SK-N-SH (cell line): ENCODE data around the gene SEL1L2. TPM values are rescaled to one million over a fixed set of nuclear protein-coding genes. Genes with fewer than 3 reads are reported as not detected.

ENCODE experiments used
- CTCF ChIA-PET: fragments of 300-600, 350-600 bp; formaldehyde crosslinking; extraction: SDS; loops from one replicate; lab custom pipeline; 2021; lab: Yijun Ruan, JAX
- POLR2A ChIA-PET: fragments of 350-600 bp; sonication (Branson Sonifier 250); formaldehyde crosslinking; extraction: SDS; loops from one replicate; lab custom pipeline; 2020; ENCODE audit warnings: antibody characterized with exemption, inconsistent platforms; lab: Yijun Ruan, JAX
- DNase-seq: peaks from one replicate; pipeline ENCODE4 v3.0.0; 2012
- H2AFZ ChIP-seq: fragments of 200-600 bp; sonication (generic); 2 replicates; pipeline ENCODE4 v1.8.1; 2016; ENCODE audit warnings: antibody characterized with exemption, mild to moderate bottlenecking, low read depth
- H3F3A ChIP-seq: fragments of 200-600 bp; sonication (generic); replicated peaks from 2 replicates; pipeline ENCODE3; 2016; ENCODE audit warnings: antibody characterized with exemption, mild to moderate bottlenecking; ENCODE audit not compliant: insufficient read depth
- H3K27ac ChIP-seq, 2 experiments: fragments of 200-500 bp in 1 of 2; fragments of 200-600 bp in 1 of 2; sonication (Bioruptor generic) in 1 of 2; sonication (generic), shearing (Covaris generic) in 1 of 2; 2 replicates each; pipeline versions ENCODE4 v1.5.1 to v1.6.1; 2014 to 2016; ENCODE audit warnings: low read depth in 2 of 2, inconsistent platforms in 1 of 2, low read length in 1 of 2, mild to moderate bottlenecking in 1 of 2, mixed read lengths in 1 of 2
- H3K27me3 ChIP-seq: fragments of 200-600 bp; sonication (generic), shearing (Covaris generic); 2 replicates; pipeline ENCODE4 v1.6.1; 2016; ENCODE audit warnings: mixed run types; ENCODE audit not compliant: insufficient read depth
- H3K36me3 ChIP-seq, 2 experiments: fragments of 200-500 bp in 1 of 2; fragments of 200-600 bp in 1 of 2; sonication (Bioruptor generic) in 1 of 2; sonication (generic) in 1 of 2; replicated peaks in 1 of 2; 2 replicates each; pipeline versions ENCODE3 to v1.5.1; 2014 to 2016; ENCODE audit warnings: low read length in 1 of 2, mild to moderate bottlenecking in 1 of 2; ENCODE audit not compliant: insufficient read depth in 2 of 2, control insufficient read depth in 1 of 2
- H3K4me1 ChIP-seq, 2 experiments: fragments of 200-500 bp in 1 of 2; fragments of 200-600 bp in 1 of 2; sonication (Bioruptor generic) in 1 of 2; sonication (generic), shearing (Covaris generic) in 1 of 2; 2 replicates each; pipeline versions ENCODE4 v1.5.1 to v1.6.1; 2014 to 2016; ENCODE audit warnings: low read depth in 1 of 2, low read length in 1 of 2, mixed run types in 1 of 2; ENCODE audit not compliant: insufficient read depth in 2 of 2, control insufficient read depth in 1 of 2
- H3K4me2 ChIP-seq: fragments of 200-600 bp; sonication (generic), shearing (Covaris generic); 2 replicates; pipeline ENCODE4 v1.6.1; 2017; ENCODE audit warnings: mixed run types
- H3K4me3 ChIP-seq, 2 experiments: fragments of 200-500 bp in 1 of 2; fragments of 200-600 bp in 1 of 2; sonication (Bioruptor generic) in 1 of 2; sonication (generic), shearing (Covaris generic) in 1 of 2; 2 replicates each; pipeline versions ENCODE4 v1.5.1 to v1.8.1; 2014 to 2016; ENCODE audit warnings: low read depth in 2 of 2, inconsistent platforms in 1 of 2, low read length in 1 of 2, mild to moderate bottlenecking in 1 of 2, mixed read lengths in 1 of 2, moderate library complexity in 1 of 2
- H3K79me2 ChIP-seq: fragments of 200-600 bp; sonication (generic); 2 replicates; pipeline ENCODE4 v1.8.1; 2017; ENCODE audit warnings: mild to moderate bottlenecking; ENCODE audit not compliant: insufficient read depth
- H3K9ac ChIP-seq: fragments of 200-600 bp; sonication (generic); 2 replicates; pipeline ENCODE4 v1.6.1; 2017; ENCODE audit warnings: mixed run types
- H3K9me2 ChIP-seq: fragments of 200-600 bp; sonication (generic); 2 replicates; pipeline ENCODE4 v1.6.1; 2017; ENCODE audit warnings: mixed run types
- H3K9me3 ChIP-seq: fragments of 200-600 bp; sonication (generic); 2 replicates; pipeline ENCODE4 v1.6.1; 2017; ENCODE audit warnings: mixed run types, mild to moderate bottlenecking, moderate library complexity
- H4K20me1 ChIP-seq: fragments of 200-600 bp; sonication (generic); 2 replicates; pipeline ENCODE4 v1.6.1; 2017; ENCODE audit warnings: mild to moderate bottlenecking, mixed run types; ENCODE audit not compliant: insufficient read depth
- FOSL2 ChIP-seq: IDR thresholded peaks from 2 replicates; pipeline ENCODE4 v1.4.0; 2012; ENCODE audit warnings: low read depth, mild to moderate bottlenecking, moderate library complexity, borderline replicate concordance
- FOXJ3 ChIP-seq: sonication (generic); formaldehyde crosslinking; IDR thresholded peaks from 2 replicates; pipeline ENCODE4 v1.5.1; 2020; ENCODE audit warnings: mild to moderate bottlenecking, missing genetic modification reagents
- FOXM1 ChIP-seq: IDR thresholded peaks from 2 replicates; pipeline ENCODE4 v1.4.0; 2012; ENCODE audit warnings: low read depth, mild to moderate bottlenecking
- JUND ChIP-seq: IDR thresholded peaks from 2 replicates; pipeline ENCODE4 v1.4.0; 2012
- MXI1 ChIP-seq: IDR thresholded peaks from 2 replicates; pipeline ENCODE4 v1.6.1; 2012; ENCODE audit warnings: mild to moderate bottlenecking, low read depth, low read length, improper control_type of control experiment
- NFIC ChIP-seq: IDR thresholded peaks from 2 replicates; pipeline ENCODE4 v1.4.0; 2012; ENCODE audit warnings: borderline replicate concordance
- NRF1 ChIP-seq: IDR thresholded peaks from 2 replicates; pipeline ENCODE4 v1.6.1; 2012; ENCODE audit warnings: low read depth, mild to moderate bottlenecking, low read length
- RAD21 ChIP-seq: IDR thresholded peaks from 2 replicates; pipeline ENCODE4 v1.6.1; 2012; ENCODE audit warnings: mild to moderate bottlenecking, low read length
- REST ChIP-seq: IDR thresholded peaks from 2 replicates; pipeline ENCODE4 v1.6.1; 2012; ENCODE audit warnings: mild to moderate bottlenecking, low read depth, low read length, moderate library complexity
- RFX5 ChIP-seq: IDR thresholded peaks from 2 replicates; pipeline ENCODE4 v1.6.1; 2012; ENCODE audit warnings: mild to moderate bottlenecking, improper control_type of control experiment, low read length
- RXRA ChIP-seq: IDR thresholded peaks from 2 replicates; pipeline ENCODE4 v1.4.0; 2012; ENCODE audit warnings: low read depth, mild to moderate bottlenecking, borderline replicate concordance
- YY1 ChIP-seq: IDR thresholded peaks from 2 replicates; pipeline ENCODE4 v1.4.0; 2012; ENCODE audit warnings: low read depth, mild to moderate bottlenecking
- ZBTB33 ChIP-seq: IDR thresholded peaks from 2 replicates; pipeline ENCODE4 v1.4.0; 2012; ENCODE audit warnings: low read depth, borderline replicate concordance
- WGBS: methylation state at CpG from one replicate; pipeline ENCODE4 v1.1.6; 2017; ENCODE audit warnings: low lambda C conversion rate; 5-methylcytosine and 5-hydroxymethylcytosine counted together
- polyA plus RNA-seq, 3 experiments: library from polyadenylated mRNA; depleted of rRNA; stranded (reverse); fragments of >200 nt; gene quantifications; 2 replicates each; pipeline ENCODE4 v1.2.3, GENCODE V29; 2012
- TF ChIP-seq, protein P1 (sequence below): fragments of 150-350 bp; IDR thresholded peaks from 2 replicates; pipeline ENCODE4 v1.6.1; 2016; ENCODE audit warnings: mild to moderate bottlenecking, low read depth, low read length
- TF ChIP-seq, protein P2 (sequence below): fragments of 200-600 bp; sonication (generic); IDR thresholded peaks from 2 replicates; pipeline ENCODE4 v1.6.1; 2017; ENCODE audit warnings: antibody characterized with exemption, mild to moderate bottlenecking, moderate library complexity

Gene SEL1L2
- polyA plus RNA-seq, 1 of the 3 experiments (the other 2 are of a cell fraction) = not detected

GRCh38 chr20:13960119-13960518, 30.3 kb downstream of the SEL1L2 start:
- H3K27ac ChIP-seq = no peak overlapping the region
- no peak overlapping the region for H2AFZ ChIP-seq
- POLR2A ChIA-PET = no interaction called here
- H4K20me1 ChIP-seq = no peaks in the 10 kb centered on the region
- 32% methylated on average over 2 of the region's 2 CpGs for WGBS
- H3K9me3 ChIP-seq = no peaks in the 10 kb centered on the region
- no peaks in the 10 kb centered on the region for H3K36me3 ChIP-seq
- H3F3A ChIP-seq = no peaks in the 10 kb centered on the region
- TF ChIP-seq JUND = no peak
- TF ChIP-seq ZBTB33 = no peak
- TF ChIP-seq RFX5 = no peak
- no peak for TF ChIP-seq FOXM1
- TF ChIP-seq REST = no peak
- TF ChIP-seq RAD21 = no peak
- TF ChIP-seq NFIC = no peak
- TF ChIP-seq, protein P1, sequence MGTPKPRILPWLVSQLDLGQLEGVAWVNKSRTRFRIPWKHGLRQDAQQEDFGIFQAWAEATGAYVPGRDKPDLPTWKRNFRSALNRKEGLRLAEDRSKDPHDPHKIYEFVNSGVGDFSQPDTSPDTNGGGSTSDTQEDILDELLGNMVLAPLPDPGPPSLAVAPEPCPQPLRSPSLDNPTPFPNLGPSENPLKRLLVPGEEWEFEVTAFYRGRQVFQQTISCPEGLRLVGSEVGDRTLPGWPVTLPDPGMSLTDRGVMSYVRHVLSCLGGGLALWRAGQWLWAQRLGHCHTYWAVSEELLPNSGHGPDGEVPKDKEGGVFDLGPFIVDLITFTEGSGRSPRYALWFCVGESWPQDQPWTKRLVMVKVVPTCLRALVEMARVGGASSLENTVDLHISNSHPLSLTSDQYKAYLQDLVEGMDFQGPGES = no peak
- TF ChIP-seq FOSL2 = no peak
- TF ChIP-seq MXI1 = no peak
- no peak for TF ChIP-seq YY1
- no peak for TF ChIP-seq FOXJ3 (CRISPR knock-in tag)
- TF ChIP-seq, protein P2, sequence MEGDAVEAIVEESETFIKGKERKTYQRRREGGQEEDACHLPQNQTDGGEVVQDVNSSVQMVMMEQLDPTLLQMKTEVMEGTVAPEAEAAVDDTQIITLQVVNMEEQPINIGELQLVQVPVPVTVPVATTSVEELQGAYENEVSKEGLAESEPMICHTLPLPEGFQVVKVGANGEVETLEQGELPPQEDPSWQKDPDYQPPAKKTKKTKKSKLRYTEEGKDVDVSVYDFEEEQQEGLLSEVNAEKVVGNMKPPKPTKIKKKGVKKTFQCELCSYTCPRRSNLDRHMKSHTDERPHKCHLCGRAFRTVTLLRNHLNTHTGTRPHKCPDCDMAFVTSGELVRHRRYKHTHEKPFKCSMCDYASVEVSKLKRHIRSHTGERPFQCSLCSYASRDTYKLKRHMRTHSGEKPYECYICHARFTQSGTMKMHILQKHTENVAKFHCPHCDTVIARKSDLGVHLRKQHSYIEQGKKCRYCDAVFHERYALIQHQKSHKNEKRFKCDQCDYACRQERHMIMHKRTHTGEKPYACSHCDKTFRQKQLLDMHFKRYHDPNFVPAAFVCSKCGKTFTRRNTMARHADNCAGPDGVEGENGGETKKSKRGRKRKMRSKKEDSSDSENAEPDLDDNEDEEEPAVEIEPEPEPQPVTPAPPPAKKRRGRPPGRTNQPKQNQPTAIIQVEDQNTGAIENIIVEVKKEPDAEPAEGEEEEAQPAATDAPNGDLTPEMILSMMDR = no peak
- TF ChIP-seq NRF1 = no peak
- TF ChIP-seq RXRA = no peak
- no peaks in the 10 kb centered on the region for H3K27me3 ChIP-seq
- no peak overlapping the region for H3K4me2 ChIP-seq
- no peak overlapping the region for H3K9ac ChIP-seq
- H3K9me2 ChIP-seq = no peaks in the 10 kb centered on the region
- no peak for DNase-seq
- no peak overlapping the region for H3K4me3 ChIP-seq
- CTCF ChIA-PET = interaction anchor here (0.8 kb wide), 1 partner anchor 140 kb away, joined by 3 read pairs; no protein-coding TSS in a partner anchor
- no peaks in the 10 kb centered on the region for H3K4me1 ChIP-seq
- no peaks in the 10 kb centered on the region for H3K79me2 ChIP-seq
